ENCODE data around the gene LHX2. TPM values are rescaled to one million over a fixed set of nuclear protein-coding genes. Genes with fewer than 3 reads are reported as not detected.

LHX2 gene
- total RNA-seq, 4 donors from 2014 or later: not detected

GRCh38 chr9:124008694-124009530, 2.7 kb upstream of the LHX2 start:
- H3K27ac ChIP-seq: no peak overlapping the region
- peak overlapping the region in 2 of 4 donors; percentile 2 to 27 for H3K4me3 ChIP-seq
- H3K27me3 ChIP-seq: peaks cover 0 to 87% of the 10 kb centered on the region in 2 donors
- no peaks in the 10 kb centered on the region for H3K9me3 ChIP-seq
- TF ChIP-seq, protein P1, sequence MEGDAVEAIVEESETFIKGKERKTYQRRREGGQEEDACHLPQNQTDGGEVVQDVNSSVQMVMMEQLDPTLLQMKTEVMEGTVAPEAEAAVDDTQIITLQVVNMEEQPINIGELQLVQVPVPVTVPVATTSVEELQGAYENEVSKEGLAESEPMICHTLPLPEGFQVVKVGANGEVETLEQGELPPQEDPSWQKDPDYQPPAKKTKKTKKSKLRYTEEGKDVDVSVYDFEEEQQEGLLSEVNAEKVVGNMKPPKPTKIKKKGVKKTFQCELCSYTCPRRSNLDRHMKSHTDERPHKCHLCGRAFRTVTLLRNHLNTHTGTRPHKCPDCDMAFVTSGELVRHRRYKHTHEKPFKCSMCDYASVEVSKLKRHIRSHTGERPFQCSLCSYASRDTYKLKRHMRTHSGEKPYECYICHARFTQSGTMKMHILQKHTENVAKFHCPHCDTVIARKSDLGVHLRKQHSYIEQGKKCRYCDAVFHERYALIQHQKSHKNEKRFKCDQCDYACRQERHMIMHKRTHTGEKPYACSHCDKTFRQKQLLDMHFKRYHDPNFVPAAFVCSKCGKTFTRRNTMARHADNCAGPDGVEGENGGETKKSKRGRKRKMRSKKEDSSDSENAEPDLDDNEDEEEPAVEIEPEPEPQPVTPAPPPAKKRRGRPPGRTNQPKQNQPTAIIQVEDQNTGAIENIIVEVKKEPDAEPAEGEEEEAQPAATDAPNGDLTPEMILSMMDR (IDR thresholded peaks at IDR 0.05): no peak
- TF ChIP-seq POLR2A (IDR thresholded peaks at IDR 0.05): no peak
- DNase-seq: no peak
- peaks cover 0 to 40% (median 27%) of the 10 kb centered on the region in 4 donors for H3K4me1 ChIP-seq
- no peaks in the 10 kb centered on the region for H3K36me3 ChIP-seq

DNA sequence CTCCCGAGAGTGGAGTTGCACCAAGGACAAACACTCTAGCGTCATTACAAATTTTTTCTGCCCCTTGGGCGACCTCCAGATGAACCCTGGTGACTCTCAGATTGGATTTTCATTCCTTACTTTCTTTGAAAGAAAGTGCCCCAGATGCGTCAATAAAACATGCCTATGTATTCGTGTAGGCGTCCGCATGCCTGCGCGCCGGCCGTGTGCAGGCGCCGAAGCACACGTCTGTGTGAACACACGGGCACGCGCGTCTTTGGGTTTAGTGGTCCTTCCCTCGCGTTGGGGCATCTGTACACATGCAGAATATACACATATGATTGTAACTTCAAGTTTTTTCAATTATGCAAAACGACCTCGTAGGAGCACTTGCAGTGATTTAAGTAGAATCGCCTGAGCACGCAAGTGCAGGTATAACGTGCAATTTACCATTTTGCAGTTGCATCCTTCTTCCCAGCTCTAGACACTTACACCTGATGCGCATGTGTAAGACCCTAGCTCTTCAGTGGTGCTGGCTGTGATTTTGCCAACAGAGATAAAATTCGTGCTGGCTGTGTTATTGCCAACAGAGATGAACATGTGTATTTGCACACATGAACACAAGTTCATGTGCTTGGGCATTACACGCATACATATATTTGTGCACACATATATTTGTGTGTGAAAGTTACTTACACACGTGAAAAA, 1.9 kb upstream of the LHX2 start:
- Histone ChIP-seq H3K4me3 (no peak overlapping the region), H3K27ac (no peak overlapping the region), H3K36me3 (no peaks in the 10 kb centered on the region), H3K27me3 (peaks cover 0 to 91% of the 10 kb centered on the region in 2 donors), H3K4me1 (peaks cover 0 to 40% (median 27%) of the 10 kb centered on the region in 4 donors), H3K9me3 (no peaks in the 10 kb centered on the region)
- DNase-seq: no peak
- TF ChIP-seq POLR2A (IDR thresholded peaks at IDR 0.05): no peak
- TF ChIP-seq, protein P1 (IDR thresholded peaks at IDR 0.05): no peak

- Histone ChIP-seq H3K36me3 (no peaks in the 10 kb centered on the region), H3K27me3 (peaks cover 0 to 94% of the 10 kb centered on the region in 2 donors), H3K9me3 (no peaks in the 10 kb centered on the region), H3K4me3 (no peak overlapping the region), H3K27ac (no peak overlapping the region), H3K4me1 (peaks cover 0 to 40% (median 27%) of the 10 kb centered on the region in 4 donors)
- TF ChIP-seq POLR2A (IDR thresholded peaks at IDR 0.05): no peak
- TF ChIP-seq, protein P1 (IDR thresholded peaks at IDR 0.05): no peak
- no peak for DNase-seq
Observed at GRCh38 chr9:124010303-124010664, 1.3 kb upstream of the LHX2 start.

- Histone ChIP-seq H3K27ac (no peak overlapping the region), H3K27me3 (peaks cover 0 to 94% of the 10 kb centered on the region in 2 donors), H3K9me3 (no peaks in the 10 kb centered on the region), H3K36me3 (no peaks in the 10 kb centered on the region), H3K4me3 (peak overlapping the region in 3 of 4 donors; percentile 32 to 35 (median 34)), H3K4me1 (peaks cover 0 to 42% (median 29%) of the 10 kb centered on the region in 4 donors)
- no peak for DNase-seq
- TF ChIP-seq, protein P1 (IDR thresholded peaks at IDR 0.05): no peak
Observed at GRCh38 chr9:124010665-124011321, 775 bp upstream of the LHX2 start.

DNA sequence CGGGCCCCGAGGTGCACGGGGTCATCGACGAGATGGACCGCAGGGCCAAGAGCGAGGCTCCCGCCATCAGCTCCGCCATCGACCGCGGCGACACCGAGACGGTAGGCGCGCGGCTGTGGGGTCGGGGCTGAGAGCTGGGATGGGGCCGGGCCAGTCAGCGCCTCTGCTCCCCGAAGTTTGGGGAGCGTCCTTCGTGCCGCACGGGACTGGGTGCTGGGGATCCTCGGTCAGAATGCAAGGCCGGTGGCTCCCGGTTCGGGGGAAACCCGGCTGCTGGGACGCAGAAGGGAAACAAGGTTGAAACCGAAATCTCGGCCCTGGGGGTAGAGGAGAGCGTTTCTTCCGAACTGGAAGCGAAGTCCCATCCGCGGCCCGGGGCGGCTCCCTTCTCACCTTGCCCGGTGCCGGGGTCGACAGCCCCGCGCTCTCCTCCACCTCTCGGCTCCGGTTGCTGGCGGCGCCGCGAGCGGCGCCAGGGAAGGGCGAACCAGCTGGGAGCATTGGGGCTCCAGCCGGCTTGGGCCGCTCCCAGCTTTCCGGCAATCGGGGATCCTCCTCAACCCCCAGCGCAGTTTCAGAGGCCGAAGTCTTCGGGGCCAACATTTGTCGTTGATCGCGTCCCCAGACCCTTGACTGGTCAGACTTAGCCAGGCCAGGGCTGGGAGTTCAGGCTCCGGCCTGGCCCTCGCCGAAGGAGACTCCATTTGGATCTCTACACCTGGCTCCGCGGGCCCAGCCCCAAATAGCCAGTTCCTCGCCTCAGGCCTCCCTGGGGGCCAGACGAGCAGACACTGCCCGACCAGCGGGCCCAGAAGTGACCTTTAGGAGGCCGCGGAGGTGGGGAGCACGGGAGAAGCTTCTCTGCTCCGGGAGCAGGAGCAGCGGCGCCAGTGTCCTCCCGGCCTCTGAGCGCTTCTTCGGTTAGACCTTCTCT, 1.1 kb downstream of the LHX2 start:
- peaks cover 0 to 60% (median 39%) of the 10 kb centered on the region in 4 donors for H3K4me1 ChIP-seq

More for the DNA sequence above, 1.1 kb downstream of the LHX2 start:
- H3K27ac ChIP-seq: no peak overlapping the region
- H3K36me3 ChIP-seq: no peaks in the 10 kb centered on the region
- peak overlapping the region in 3 of 4 donors; percentile 32 to 35 (median 34) for H3K4me3 ChIP-seq
- no peak for DNase-seq
- H3K9me3 ChIP-seq: no peaks in the 10 kb centered on the region
- peaks cover 0 to 97% of the 10 kb centered on the region in 2 donors for H3K27me3 ChIP-seq
- TF ChIP-seq, protein P1 (IDR thresholded peaks at IDR 0.05): no peak
- TF ChIP-seq POLR2A (IDR thresholded peaks at IDR 0.05): no peak
